BJ (cell line): ENCODE results near the gene SYNGAP1. TPM values are rescaled to one million over a fixed set of nuclear protein-coding genes. Genes with fewer than 3 reads are reported as not detected.
"Not testable (repeated sequence)": the region's sequence is repeated elsewhere in the genome, so short reads cannot be mapped to it uniquely, and the experiment has no call there.

Experiments used
- CTCF ChIA-PET: fragments of 350-600 bp; formaldehyde crosslinking; extraction: SDS; loops from one replicate; lab custom pipeline; 2021; ENCODE audit warnings: antibody characterized with exemption, inconsistent platforms; lab: Yijun Ruan, JAX
- POLR2A ChIA-PET: fragments of 300-600 bp; sonication (Branson Sonifier 250); formaldehyde crosslinking; extraction: SDS; loops from one replicate; lab custom pipeline; 2021; ENCODE audit warnings: antibody characterized with exemption; lab: Charles Lee
- DNase-seq: peaks from one replicate; pipeline ENCODE4 v3.0.0-alpha.2; 2011; ENCODE audit warnings: low read depth
- H3K27me3 ChIP-seq: 2 replicates; pipeline ENCODE4 v1.6.0; 2011; ENCODE audit warnings: low read length; ENCODE audit not compliant: control insufficient read depth, insufficient read depth
- H3K36me3 ChIP-seq: 2 replicates; pipeline ENCODE4 v1.5.1; 2011; ENCODE audit warnings: low read length; ENCODE audit not compliant: control insufficient read depth, insufficient read depth
- H3K4me3 ChIP-seq: 2 replicates; pipeline ENCODE4 v1.5.1; 2011; ENCODE audit warnings: low read depth, mild to moderate bottlenecking, control low read depth, low read length
- polyA plus RNA-seq: library from polyadenylated mRNA; depleted of rRNA; stranded (reverse); fragments of >200 nt; gene quantifications from 2 replicates; pipeline ENCODE4 v1.2.3, GENCODE V29; 2011
- TF ChIP-seq, protein P1 (sequence below): IDR thresholded peaks from 2 replicates; pipeline ENCODE4 v1.5.1; 2011; ENCODE audit warnings: low read depth, mild to moderate bottlenecking, control low read depth, inconsistent platforms, low read length, moderate library complexity; ENCODE audit not compliant: insufficient read depth

Gene SYNGAP1
- polyA plus RNA-seq, 1 experiment = 5.7 TPM

DNA sequence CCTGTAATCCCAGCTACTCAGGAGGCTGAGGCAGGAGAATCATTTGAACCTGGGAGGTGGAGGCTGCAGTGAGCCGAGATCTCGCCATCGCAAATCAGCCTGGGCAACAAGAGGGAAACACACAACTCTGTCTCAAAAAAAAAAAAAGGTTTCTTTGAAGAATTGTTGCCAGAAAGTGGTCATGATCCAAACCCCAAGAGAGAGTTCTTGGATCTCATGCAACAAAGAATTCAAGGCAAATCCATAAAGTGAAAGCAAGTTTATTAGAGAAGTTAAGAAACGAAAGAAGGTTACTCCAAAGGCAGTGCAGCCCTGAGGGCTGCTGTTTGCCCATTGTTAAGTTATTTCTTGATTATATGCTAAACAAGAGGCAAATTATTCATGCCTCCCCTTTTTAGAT, 42.7 kb upstream of the SYNGAP1 start:
- ChIA-PET POLR2A (no interaction called here), CTCF (no interaction called here)
- no peak for DNase-seq
- Histone ChIP-seq H3K27me3 (peaks cover 1% of the 10 kb centered on the region; the same call in 1 of the 2 replicates), H3K36me3 (no peaks in the 10 kb centered on the region), H3K4me3 (no peak overlapping the region)
- TF ChIP-seq, protein P1, sequence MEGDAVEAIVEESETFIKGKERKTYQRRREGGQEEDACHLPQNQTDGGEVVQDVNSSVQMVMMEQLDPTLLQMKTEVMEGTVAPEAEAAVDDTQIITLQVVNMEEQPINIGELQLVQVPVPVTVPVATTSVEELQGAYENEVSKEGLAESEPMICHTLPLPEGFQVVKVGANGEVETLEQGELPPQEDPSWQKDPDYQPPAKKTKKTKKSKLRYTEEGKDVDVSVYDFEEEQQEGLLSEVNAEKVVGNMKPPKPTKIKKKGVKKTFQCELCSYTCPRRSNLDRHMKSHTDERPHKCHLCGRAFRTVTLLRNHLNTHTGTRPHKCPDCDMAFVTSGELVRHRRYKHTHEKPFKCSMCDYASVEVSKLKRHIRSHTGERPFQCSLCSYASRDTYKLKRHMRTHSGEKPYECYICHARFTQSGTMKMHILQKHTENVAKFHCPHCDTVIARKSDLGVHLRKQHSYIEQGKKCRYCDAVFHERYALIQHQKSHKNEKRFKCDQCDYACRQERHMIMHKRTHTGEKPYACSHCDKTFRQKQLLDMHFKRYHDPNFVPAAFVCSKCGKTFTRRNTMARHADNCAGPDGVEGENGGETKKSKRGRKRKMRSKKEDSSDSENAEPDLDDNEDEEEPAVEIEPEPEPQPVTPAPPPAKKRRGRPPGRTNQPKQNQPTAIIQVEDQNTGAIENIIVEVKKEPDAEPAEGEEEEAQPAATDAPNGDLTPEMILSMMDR = no peak

GRCh38 chr6:33379184-33379583, 40.7 kb upstream of the SYNGAP1 start:
- H3K36me3 ChIP-seq, H3K27me3 ChIP-seq, DNase-seq, H3K4me3 ChIP-seq, CTCF ChIA-PET, POLR2A ChIA-PET: not testable (repeated sequence)

DNA sequence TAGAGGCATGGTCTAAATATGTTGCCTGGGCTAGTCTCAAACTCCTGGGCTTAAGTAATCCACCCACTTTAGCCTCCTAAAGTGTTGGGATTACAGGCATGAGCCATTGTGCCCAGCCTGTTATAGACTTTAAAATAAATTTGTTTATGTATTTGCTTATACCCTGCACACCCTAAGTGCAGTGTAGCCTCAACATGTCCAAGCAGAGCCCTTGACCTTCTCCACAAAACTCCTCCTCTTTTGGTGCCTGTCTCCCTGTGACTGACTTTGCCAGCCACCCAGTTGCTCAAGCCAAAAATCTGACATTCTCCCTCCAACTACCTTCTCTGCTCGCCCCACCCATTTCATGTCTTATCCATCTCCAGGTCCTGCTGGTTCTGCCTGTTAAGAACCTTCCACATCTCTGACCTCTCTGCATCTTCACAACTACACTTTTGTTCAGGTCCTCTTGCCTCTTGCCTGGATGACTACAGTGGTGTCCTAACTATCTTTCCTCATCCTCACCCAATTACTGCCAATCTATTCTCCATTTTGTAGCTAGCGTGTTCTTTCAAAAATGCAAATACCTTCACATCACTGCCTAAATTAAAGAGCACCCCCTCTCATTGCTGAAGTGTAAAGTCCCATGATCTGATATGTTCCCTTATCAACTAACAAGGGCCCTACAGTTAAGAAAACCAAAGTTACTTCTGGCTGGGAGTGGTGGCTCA, 39.4 kb upstream of the SYNGAP1 start:
- Histone ChIP-seq H3K36me3 (no peaks in the 10 kb centered on the region), H3K27me3 (peaks cover 1% of the 10 kb centered on the region; the same call in 1 of the 2 replicates), H3K4me3 (no peak overlapping the region)
- DNase-seq = no peak
- POLR2A ChIA-PET = no interaction called here
- TF ChIP-seq, protein P1 = no peak
- CTCF ChIA-PET = interaction anchor here (0.6 kb wide), 1 partner anchor 36 kb away, joined by 4 read pairs; no protein-coding TSS in a partner anchor

DNA sequence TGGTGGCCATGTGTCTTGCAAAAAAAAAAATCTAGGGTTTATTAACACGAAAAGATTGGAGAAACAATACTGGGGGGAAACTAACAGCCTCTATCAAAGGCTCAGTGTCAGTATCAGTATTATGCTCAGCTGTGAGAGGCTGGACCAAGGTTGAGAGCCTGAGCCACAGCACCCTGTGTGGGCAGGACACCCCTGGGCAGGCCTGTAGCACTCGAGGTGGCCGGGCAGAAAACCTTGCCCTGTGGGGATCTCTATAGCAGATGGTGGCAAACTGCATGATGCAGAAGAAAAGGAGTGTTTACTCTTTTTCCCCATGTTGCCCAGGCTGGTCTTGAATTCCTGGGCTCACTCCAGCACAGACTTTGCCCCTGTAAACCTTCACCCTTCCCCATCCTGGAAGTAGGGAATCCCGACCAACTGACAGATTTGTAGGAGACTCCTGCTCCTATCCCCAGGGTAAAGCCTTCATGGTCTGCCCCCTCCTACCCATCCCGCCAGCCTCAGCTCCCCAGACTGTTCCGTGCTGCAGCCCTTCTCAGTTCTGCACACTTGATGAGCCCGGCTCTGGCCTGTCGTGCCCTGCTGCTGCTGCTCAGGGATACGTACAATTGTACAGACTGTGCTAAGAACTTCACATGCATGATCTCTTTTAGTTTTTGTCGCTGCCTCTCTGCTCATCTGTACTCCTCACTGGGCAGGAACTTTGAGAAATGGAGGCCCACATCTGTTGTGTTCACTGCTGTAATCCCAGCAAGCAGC, 36.3 kb upstream of the SYNGAP1 start:
- TF ChIP-seq, protein P1 = no peak
- Histone ChIP-seq H3K36me3 (no peaks in the 10 kb centered on the region), H3K27me3 (peaks cover 1% of the 10 kb centered on the region; the same call in 1 of the 2 replicates), H3K4me3 (no peak overlapping the region)
- POLR2A ChIA-PET = no interaction called here
- CTCF ChIA-PET = interaction anchor here (0.6 to 1.8 kb wide), 18 partner anchors 8 to 317 kb away, joined by 3 to 15 read pairs (median 3); partner anchors contain the start of gene ZBTB9
- DNase-seq = no peak

DNA sequence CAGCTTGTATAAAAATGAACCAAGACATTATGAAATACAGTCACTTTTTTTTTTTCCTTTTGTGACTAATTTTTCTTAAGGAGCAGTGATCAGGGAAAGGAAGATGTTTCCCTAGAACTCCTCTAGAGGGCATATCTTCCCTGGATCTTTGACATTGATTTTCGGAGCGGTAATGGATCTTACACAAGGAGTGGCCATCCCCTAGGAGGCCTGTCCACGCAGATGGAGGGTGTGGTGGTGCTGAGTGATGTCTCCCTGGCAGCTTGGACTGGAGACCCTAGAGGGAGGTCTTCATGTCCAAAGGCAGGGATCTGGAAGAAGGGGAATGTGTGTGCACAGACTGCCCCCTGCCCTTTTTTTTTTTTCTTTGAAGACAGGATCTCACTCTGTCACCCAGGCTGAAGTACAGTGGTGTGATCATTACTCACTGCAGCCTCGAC, 35.3 kb upstream of the SYNGAP1 start:
- Histone ChIP-seq H3K36me3 (no peaks in the 10 kb centered on the region), H3K27me3 (peaks cover 1% of the 10 kb centered on the region; the same call in 1 of the 2 replicates), H3K4me3 (no peak overlapping the region)
- TF ChIP-seq, protein P1 = peak; percentile 72
- peak; percentile 46 for DNase-seq
- ChIA-PET CTCF (interaction anchor here (0.6 to 1.8 kb wide), 19 partner anchors 9 to 316 kb away, joined by 3 to 15 read pairs (median 3); partner anchors contain the start of gene ZBTB9), POLR2A (no interaction called here)
